Neutrophil (primary cell): ENCODE results near the gene HMMR.

ENCODE experiments used
- H3K27ac ChIP-seq: fragments of 200-600 bp; sonication (generic); 2 replicates; pipeline ENCODE4 v1.5.1; 2016; ENCODE audit warnings: mild to moderate bottlenecking, moderate library complexity
- H3K27me3 ChIP-seq: fragments of 200-600 bp; sonication (generic); 2 replicates; pipeline ENCODE4 v1.6.0; 2016; ENCODE audit warnings: mild to moderate bottlenecking
- H3K36me3 ChIP-seq: fragments of 200-600 bp; sonication (generic); 2 replicates; pipeline ENCODE4 v1.5.1; 2017
- H3K4me1 ChIP-seq, 2 experiments: fragments of 200-600 bp in 1 of 2; sonication (generic) in 1 of 2; 1 replicate in 1 of 2; 2 replicates in 1 of 2; pipeline versions ENCODE4 v1.5.1 to v1.6.1; 2013 to 2016; ENCODE audit warnings: low read depth in 1 of 2, low read length in 1 of 2, mild to moderate bottlenecking in 1 of 2, moderate library complexity in 1 of 2; ENCODE audit not compliant: control insufficient read depth in 1 of 2, insufficient read depth in 1 of 2
- H3K4me3 ChIP-seq, 2 experiments: fragments of 200-600 bp in 1 of 2; sonication (generic) in 1 of 2; 1 replicate in 1 of 2; 2 replicates in 1 of 2; pipeline ENCODE4 v1.5.1; 2013 to 2016; ENCODE audit warnings: low read depth in 1 of 2, low read length in 1 of 2, mild to moderate bottlenecking in 1 of 2, moderate library complexity in 1 of 2
- H3K9me3 ChIP-seq: fragments of 200-600 bp; sonication (generic); 2 replicates; pipeline ENCODE4 v1.5.1; 2016
- TF ChIP-seq, protein P1 (sequence below): fragments of 200-600 bp; sonication (generic); IDR thresholded peaks from 2 replicates; pipeline ENCODE4 v1.5.1; 2016; ENCODE audit warnings: antibody characterized with exemption

The HMMR gene

DNA sequence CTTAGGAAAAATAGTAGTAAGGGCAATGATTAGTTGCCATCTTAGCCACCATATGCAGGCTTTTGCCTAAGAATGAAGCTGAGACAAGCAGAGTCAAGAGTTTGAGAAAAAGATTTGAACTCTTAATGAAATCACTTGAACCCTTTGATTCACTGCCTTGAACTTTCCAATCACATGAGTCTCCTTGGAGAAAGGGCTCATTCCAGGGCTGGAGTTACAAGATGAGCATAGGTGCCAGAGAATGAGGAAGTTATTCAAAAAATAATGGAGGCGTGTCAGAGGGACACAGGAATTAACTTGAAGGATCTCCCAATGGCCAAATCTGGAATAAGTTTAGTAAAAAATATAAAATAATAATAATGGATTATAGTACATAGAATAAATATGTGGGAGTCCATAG lies 80.3 kb downstream of the HMMR start:
- H3K27ac ChIP-seq = no peak overlapping the region
- no peaks in the 10 kb centered on the region for H3K36me3 ChIP-seq
- H3K4me1 ChIP-seq = no peaks in the 10 kb centered on the region
- no peaks in the 10 kb centered on the region for H3K27me3 ChIP-seq
- no peak overlapping the region for H3K4me3 ChIP-seq
- TF ChIP-seq, protein P1, sequence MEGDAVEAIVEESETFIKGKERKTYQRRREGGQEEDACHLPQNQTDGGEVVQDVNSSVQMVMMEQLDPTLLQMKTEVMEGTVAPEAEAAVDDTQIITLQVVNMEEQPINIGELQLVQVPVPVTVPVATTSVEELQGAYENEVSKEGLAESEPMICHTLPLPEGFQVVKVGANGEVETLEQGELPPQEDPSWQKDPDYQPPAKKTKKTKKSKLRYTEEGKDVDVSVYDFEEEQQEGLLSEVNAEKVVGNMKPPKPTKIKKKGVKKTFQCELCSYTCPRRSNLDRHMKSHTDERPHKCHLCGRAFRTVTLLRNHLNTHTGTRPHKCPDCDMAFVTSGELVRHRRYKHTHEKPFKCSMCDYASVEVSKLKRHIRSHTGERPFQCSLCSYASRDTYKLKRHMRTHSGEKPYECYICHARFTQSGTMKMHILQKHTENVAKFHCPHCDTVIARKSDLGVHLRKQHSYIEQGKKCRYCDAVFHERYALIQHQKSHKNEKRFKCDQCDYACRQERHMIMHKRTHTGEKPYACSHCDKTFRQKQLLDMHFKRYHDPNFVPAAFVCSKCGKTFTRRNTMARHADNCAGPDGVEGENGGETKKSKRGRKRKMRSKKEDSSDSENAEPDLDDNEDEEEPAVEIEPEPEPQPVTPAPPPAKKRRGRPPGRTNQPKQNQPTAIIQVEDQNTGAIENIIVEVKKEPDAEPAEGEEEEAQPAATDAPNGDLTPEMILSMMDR = no peak
- H3K9me3 ChIP-seq = no peaks in the 10 kb centered on the region
